SU-DHL-6 (cell line): ENCODE measurements around the gene IPP.

Source experiments
- CTCF ChIP-seq: fragments of 200-600 bp; sonication (generic); IDR thresholded peaks from one replicate; pipeline ENCODE4 v1.5.1; 2017; ENCODE audit warnings: antibody characterized with exemption, mild to moderate bottlenecking, low read length, moderate library complexity; ENCODE audit not compliant: insufficient read depth, poor library complexity, severe bottlenecking
- EZH2phosphoT487 ChIP-seq: fragments of 200-600 bp; sonication (generic), shearing (Covaris generic); conservative IDR thresholded peaks from 2 replicates; pipeline ENCODE4 v1.6.1; 2018; ENCODE audit warnings: mild to moderate bottlenecking, antibody characterized with exemption, low read length, moderate library complexity, mixed read lengths

DNA sequence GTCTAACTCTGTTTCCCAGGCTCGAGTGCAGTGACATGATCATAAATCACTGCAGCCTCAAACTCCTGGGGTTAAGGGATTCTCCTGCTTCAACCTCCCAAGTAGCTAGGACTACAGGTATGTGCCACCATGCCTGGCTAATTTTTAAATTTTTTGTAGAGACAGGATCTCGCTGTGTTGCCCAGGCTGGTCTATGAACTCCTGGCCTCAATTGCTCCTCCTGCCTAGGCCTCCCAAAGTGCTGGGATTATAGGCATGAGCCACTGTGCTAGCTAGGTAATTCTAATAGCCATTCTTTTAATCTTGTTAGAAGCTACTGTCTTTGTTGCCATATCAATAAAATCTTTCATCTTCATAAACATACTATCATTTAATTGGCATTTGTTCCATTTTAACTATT, 39.1 kb upstream of the IPP start:
- no peak for TF ChIP-seq CTCF
- no peak for TF ChIP-seq EZH2phosphoT487
